Lung (tissue), 12 donors: ENCODE results near the gene RNF2. TPM values are rescaled to one million over a fixed set of nuclear protein-coding genes. Genes with fewer than 3 reads are reported as not detected.

Experiments
- ATAC-seq: fragments of 200-7000 bp; cut with Tn5 transposase; one replicate; pipeline ENCODE4 v1.9.1; 2020; ENCODE audit warnings: moderate number of reproducible peaks; ENCODE audit not compliant: insufficient read depth, low FRiP score
- DNase-seq, 3 donors: peaks; one replicate each; pipeline ENCODE4 v3.0.0-alpha.2; 2013 to 2017
- H3K27ac ChIP-seq, 2 donors: one replicate each; pipeline ENCODE4 v1.5.1; 2013; ENCODE audit warnings: mild to moderate bottlenecking in 2 of 2, moderate library complexity in 2 of 2, control low read depth in 1 of 2, inconsistent platforms in 1 of 2, low read depth in 1 of 2, low read length in 1 of 2
- H3K27me3 ChIP-seq, 3 donors: one replicate each; pipeline ENCODE4 v1.5.1; 2013; ENCODE audit warnings: low read length in 2 of 3; ENCODE audit not compliant: control insufficient read depth in 3 of 3, insufficient read depth in 3 of 3
- H3K36me3 ChIP-seq, 4 donors: one replicate each; pipeline ENCODE4 v1.5.1; 2013; ENCODE audit warnings: low read length in 4 of 4, mild to moderate bottlenecking in 1 of 4, moderate library complexity in 1 of 4; ENCODE audit not compliant: control insufficient read depth in 4 of 4, insufficient read depth in 4 of 4
- H3K4me1 ChIP-seq, 5 donors: one replicate each; pipeline ENCODE4 v1.5.1; 2013; ENCODE audit warnings: low read length in 5 of 5, mild to moderate bottlenecking in 2 of 5, moderate library complexity in 1 of 5; ENCODE audit not compliant: control insufficient read depth in 5 of 5, insufficient read depth in 5 of 5
- H3K4me3 ChIP-seq: one replicate; pipeline ENCODE4 v1.5.1; 2013; ENCODE audit warnings: mild to moderate bottlenecking, control low read depth, moderate library complexity
- H3K9ac ChIP-seq, 2 donors: one replicate each; pipeline ENCODE4 v1.5.1; 2013; ENCODE audit warnings: low read length in 2 of 2, control low read depth in 1 of 2; ENCODE audit not compliant: insufficient read depth in 1 of 2
- H3K9me3 ChIP-seq, 4 donors: one replicate each; pipeline ENCODE4 v1.5.1; 2013; ENCODE audit warnings: low read length in 3 of 4, mild to moderate bottlenecking in 1 of 4, moderate library complexity in 1 of 4; ENCODE audit not compliant: control insufficient read depth in 4 of 4, insufficient read depth in 3 of 4
- CTCF ChIP-seq: IDR thresholded peaks from 2 replicates; pipeline ENCODE4 v1.5.1; 2012; ENCODE audit warnings: mild to moderate bottlenecking; ENCODE audit errors: control extremely low read depth, extremely low read depth
- WGBS, 2 donors: extraction: QIAGEN DNeasy Blood & Tissue Kit; methylation state at CpG; one replicate each; pipeline ENCODE4 v1.1.7; 2013; 5-methylcytosine and 5-hydroxymethylcytosine counted together
- polyA plus RNA-seq, 2 donors: library from polyadenylated mRNA; stranded (reverse); fragments of 200-250 nt; gene quantifications; one replicate each; pipeline ENCODE4 v1.2.1, GENCODE V29; 2013
- total RNA-seq, 2 donors: library from RNA; depleted of rRNA in 1 of 2; stranded (reverse); fragments of >200 nt in 1 of 2; gene quantifications; one replicate each; pipeline ENCODE4 v1.2.1, GENCODE V29; 2014 to 2021
- donor health status: control.
- donor health status: control.
- donor health status: Bipolar disorder and iron deficiency.
- donor health status: healthy.
- donor health status: DM: yes; HTN: yes; CAD: no.

Gene RNF2
- total and polyA plus RNA-seq, 4 donors: 4.7 to 31.5 (median 12.2) TPM

GRCh38 chr1:185129708-185130107 lies 84.3 kb downstream of the RNF2 start:
- H3K4me3 ChIP-seq: no peak overlapping the region
- H3K36me3 ChIP-seq: peaks cover 14 to 34% (median 22%) of the 10 kb centered on the region in 4 donors
- DNase-seq (no peak), ATAC-seq (no peak)
- no peaks in the 10 kb centered on the region for H3K4me1 ChIP-seq
- H3K27ac ChIP-seq: no peak overlapping the region
- TF ChIP-seq CTCF: no peak
- H3K27me3 ChIP-seq: no peaks in the 10 kb centered on the region
- H3K9me3 ChIP-seq: no peaks in the 10 kb centered on the region
- no peak overlapping the region for H3K9ac ChIP-seq
- 61 to 84% methylated on average over 2 of the region's 2 CpGs for WGBS, 2 donors

GRCh38 chr1:185132534-185132933 lies 87.2 kb downstream of the RNF2 start:
- ATAC-seq: no peak
- H3K9me3 ChIP-seq: no peaks in the 10 kb centered on the region
- no peaks in the 10 kb centered on the region for H3K27me3 ChIP-seq
- no peak for DNase-seq
- H3K9ac ChIP-seq: no peak overlapping the region
- no peaks in the 10 kb centered on the region for H3K4me1 ChIP-seq
- H3K36me3 ChIP-seq: peaks cover 11 to 30% (median 22%) of the 10 kb centered on the region in 4 donors
- no peak overlapping the region for H3K4me3 ChIP-seq
- TF ChIP-seq CTCF: no peak
- WGBS, 2 donors: 98 to 100% methylated on average over 1 of the region's 1 CpG
- H3K27ac ChIP-seq: no peak overlapping the region

GRCh38 chr1:185137896-185138545 lies 92.7 kb downstream of the RNF2 start:
- H3K4me1 ChIP-seq: no peaks in the 10 kb centered on the region
- DNase-seq (no peak), ATAC-seq (no peak)
- H3K9me3 ChIP-seq: no peaks in the 10 kb centered on the region
- 91 to 98% methylated on average over 1 of the region's 1 CpG for WGBS, 2 donors
- H3K27me3 ChIP-seq: no peaks in the 10 kb centered on the region
- peaks cover 6 to 25% (median 20%) of the 10 kb centered on the region in 4 donors for H3K36me3 ChIP-seq
- no peak overlapping the region for H3K9ac ChIP-seq
- no peak overlapping the region for H3K4me3 ChIP-seq
- no peak for TF ChIP-seq CTCF
- no peak overlapping the region for H3K27ac ChIP-seq

GRCh38 chr1:185139246-185139645 lies 93.9 kb downstream of the RNF2 start:
- Histone ChIP-seq H3K27me3 (no peaks in the 10 kb centered on the region), H3K4me1 (no peaks in the 10 kb centered on the region), H3K4me3 (no peak overlapping the region), H3K27ac (no peak overlapping the region), H3K36me3 (peaks cover 2 to 21% (median 14%) of the 10 kb centered on the region in 4 donors), H3K9me3 (no peaks in the 10 kb centered on the region), H3K9ac (no peak overlapping the region)
- no peak for TF ChIP-seq CTCF
- 92 to 95% methylated on average over 4 of the region's 4 CpGs for WGBS, 2 donors
- no peak for DNase-seq
- ATAC-seq: no peak
